HepG2 (cell line): ENCODE results near the gene CYB5D1. TPM values are rescaled to one million over a fixed set of nuclear protein-coding genes. Genes with fewer than 3 reads are reported as not detected.

ENCODE experiments used
- ATF7-NPFF ChIP-seq: sonication (generic); formaldehyde crosslinking; IDR thresholded peaks from 2 replicates; pipeline ENCODE4 v1.8.1; 2023; ENCODE audit warnings: mild to moderate bottlenecking, low read depth, missing genetic modification reagents, moderate library complexity
- KLF13 ChIP-seq: sonication (generic); formaldehyde crosslinking; IDR thresholded peaks from 2 replicates; pipeline ENCODE4 v1.4.0; 2020; ENCODE audit warnings: mild to moderate bottlenecking, missing genetic modification reagents
- MTERF4 ChIP-seq: sonication (generic); formaldehyde crosslinking; IDR thresholded peaks from 2 replicates; pipeline ENCODE4 v1.8.0; 2023; ENCODE audit warnings: mild to moderate bottlenecking, missing genetic modification reagents
- SMAD3 ChIP-seq: sonication (generic); formaldehyde crosslinking; IDR thresholded peaks from 2 replicates; pipeline ENCODE4 v1.4.0; 2020; ENCODE audit warnings: missing genetic modification reagents
- SOX5 ChIP-seq: IDR thresholded peaks from 2 replicates; pipeline ENCODE4 v1.6.1; 2016; ENCODE audit warnings: borderline replicate concordance
- SPEN ChIP-seq: sonication (generic); formaldehyde crosslinking; IDR thresholded peaks from 2 replicates; pipeline ENCODE4 v1.5.1; 2020; ENCODE audit warnings: low read depth, mild to moderate bottlenecking, missing genetic modification reagents
- THAP7 ChIP-seq: sonication (generic); formaldehyde crosslinking; IDR thresholded peaks from 2 replicates; pipeline ENCODE4 v1.8.1; 2023; ENCODE audit warnings: mild to moderate bottlenecking, missing genetic modification reagents
- TRIM22 ChIP-seq: fragments of 450-650 bp; IDR thresholded peaks from 2 replicates; pipeline ENCODE4 v1.6.1; 2017
- ZBTB25 ChIP-seq: IDR thresholded peaks from 2 replicates; pipeline ENCODE4 v1.6.1; 2018; ENCODE audit warnings: missing genetic modification reagents
- ZBTB4 ChIP-seq: sonication (generic); formaldehyde crosslinking; IDR thresholded peaks from 2 replicates; pipeline ENCODE4 v1.4.0; 2020; ENCODE audit warnings: missing genetic modification reagents, mild to moderate bottlenecking, borderline replicate concordance
- ZHX1 ChIP-seq: sonication (generic); formaldehyde crosslinking; IDR thresholded peaks from 2 replicates; pipeline ENCODE4 v1.8.1; 2022; ENCODE audit warnings: low read depth, mild to moderate bottlenecking, missing genetic modification reagents
- ZNF101 ChIP-seq: sonication (generic); formaldehyde crosslinking; IDR thresholded peaks from 2 replicates; pipeline ENCODE4 v1.4.0; 2020; ENCODE audit warnings: mild to moderate bottlenecking, low read depth, missing genetic modification reagents, borderline replicate concordance
- ZNF256 ChIP-seq: sonication (generic); formaldehyde crosslinking; conservative IDR thresholded peaks from 2 replicates; pipeline ENCODE4 v1.4.0; 2020; ENCODE audit warnings: missing genetic modification reagents
- ZNF292 ChIP-seq: sonication (generic); formaldehyde crosslinking; IDR thresholded peaks from 2 replicates; pipeline ENCODE4 v1.8.1; 2022; ENCODE audit warnings: mild to moderate bottlenecking, low read depth, missing genetic modification reagents, borderline replicate concordance
- ZNF432 ChIP-seq: sonication (generic); formaldehyde crosslinking; IDR thresholded peaks from 2 replicates; pipeline ENCODE4 v1.5.0; 2020; ENCODE audit warnings: missing genetic modification reagents, mild to moderate bottlenecking, borderline replicate concordance
- ZNF670 ChIP-seq: sonication (generic); formaldehyde crosslinking; IDR thresholded peaks from 2 replicates; pipeline ENCODE4 v1.8.0; 2022; ENCODE audit warnings: mild to moderate bottlenecking, missing genetic modification reagents, borderline replicate concordance
- ZNF775 ChIP-seq: sonication (generic); formaldehyde crosslinking; IDR thresholded peaks from 2 replicates; pipeline ENCODE4 v1.4.0; 2020; ENCODE audit warnings: missing genetic modification reagents, mild to moderate bottlenecking, moderate library complexity, borderline replicate concordance
- polyA plus RNA-seq, 8 experiments: library from polyadenylated mRNA; depleted of rRNA in 3 of 8; stranded (reverse) in 7 of 8; unstranded in 1 of 8; fragments of >200 nt; fragmentation: Illumina TruSeq in 4 of 8; extraction: Trizol in 4 of 8; gene quantifications; 2 replicates each; pipeline versions ENCODE4 v1.2.1 to v1.2.3, GENCODE V29; 2011 to 2016; ENCODE audit warnings: low read depth in 4 of 8, missing spikeins in 1 of 8, mixed read lengths in 1 of 8; ENCODE audit not compliant: insufficient read depth in 1 of 8
- total RNA-seq, 5 experiments: library from RNA; depleted of rRNA; stranded (reverse); fragments of >200 nt; fragmentation: Illumina TruSeq; extraction: Trizol; gene quantifications; 2 replicates each; pipeline ENCODE4 v1.2.3, GENCODE V29; 2016; ENCODE audit warnings: low read depth in 1 of 5

Gene CYB5D1
- total and polyA plus RNA-seq, 2 of the 13 experiments (the other 11 are each of a cell fraction or from before 2014, with no cell fraction given): 8.9 to 17.0 TPM

- TF ChIP-seq ZBTB25 (CRISPR knock-in tag) (0 out of 2 replicates have a peak, but pooled peaks have one; percentile 61), ZNF256 (CRISPR knock-in tag) (0 out of 2 replicates have a peak, but pooled peaks have one; percentile 76), ZNF670 (CRISPR knock-in tag) (no peak), ZHX1 (CRISPR knock-in tag) (peak; percentile 24; the same call in 1 of the 2 replicates), SPEN (CRISPR knock-in tag) (peak; percentile 93), ZNF101 (no peak), SMAD3 (CRISPR knock-in tag) (no peak), TRIM22 (no peak), KLF13 (CRISPR knock-in tag) (0 out of 2 replicates have a peak, but pooled peaks have one; percentile 24), ZNF775 (CRISPR knock-in tag) (no peak), SOX5 (peak; percentile 42), THAP7 (CRISPR knock-in tag) (no peak), MTERF4 (no peak; the same call in 1 of the 2 replicates), ZBTB4 (CRISPR knock-in tag) (no peak), ZNF292 (peak; percentile 60; the same call in 1 of the 2 replicates), ATF7-NPFF (CRISPR knock-in tag) (peak; percentile 67; the same call in 1 of the 2 replicates), ZNF432 (CRISPR knock-in tag) (no peak)
Observed at GRCh38 chr17:7856811-7857712, 741 bp upstream of the CYB5D1 start, which contains the start of gene NAA38 (continued).
